Measurements from ENCODE around the gene SENP3. TPM values are rescaled to one million over a fixed set of nuclear protein-coding genes. Genes with fewer than 3 reads are reported as not detected.

Gene SENP3
- total and polyA plus RNA-seq, 2 experiments from 2014 or later = 35.4 to 61.1 TPM

DNA sequence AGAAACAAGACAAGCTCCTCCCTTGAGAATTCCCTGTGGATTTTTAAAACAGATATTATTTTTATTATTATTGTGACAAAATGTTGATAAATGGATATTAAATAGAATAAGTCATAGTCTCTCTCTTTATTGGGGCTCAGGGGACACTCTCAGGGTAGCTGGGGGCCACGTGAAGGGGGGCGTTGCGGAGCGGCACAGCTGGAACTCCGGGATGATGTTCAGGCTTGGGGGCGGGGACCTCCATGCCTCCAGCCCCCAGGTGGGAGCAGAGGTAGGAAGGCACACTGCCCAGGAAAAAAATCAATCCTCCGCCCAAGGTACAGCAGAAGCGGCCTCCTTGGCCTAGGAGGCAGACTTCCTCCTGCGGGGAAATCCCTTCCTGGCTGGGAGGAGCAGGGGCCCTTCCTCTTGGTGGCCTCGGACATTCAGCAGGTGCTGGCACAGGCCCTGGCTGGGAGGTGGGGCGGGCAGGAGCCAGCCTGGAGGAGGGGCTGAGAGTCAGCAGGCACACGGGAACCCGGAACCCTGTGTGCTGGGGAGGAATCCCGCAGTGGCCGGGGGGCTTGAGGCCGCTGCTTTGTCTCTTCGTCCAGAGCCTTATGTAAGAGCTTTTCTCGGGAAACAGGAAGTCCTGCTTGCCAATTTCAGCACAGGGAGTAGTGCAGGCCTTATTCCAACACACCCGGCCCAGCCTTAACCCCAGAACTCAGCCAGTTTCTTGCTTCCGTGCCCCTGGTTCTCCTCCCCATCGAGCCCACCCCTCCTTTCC is 3.8 kb upstream of the SENP3 start:
- no peak for TF ChIP-seq EZH2phosphoT487 (IDR thresholded peaks at IDR 0.05; ENCODE audit: low read depth, severe bottlenecking, unreplicated experiment)
- TF ChIP-seq CTCF (IDR thresholded peaks at IDR 0.05; ENCODE audit: poor library complexity) = no peak
- TF ChIP-seq EZH2 (IDR thresholded peaks at IDR 0.05; ENCODE audit: borderline replicate concordance) = no peak
- Histone ChIP-seq H3K9me2 (replicated peaks; ENCODE audit: insufficient read depth) (no peaks in the 10 kb centered on the region), H3K4me2 (peak overlapping the region; percentile 73), H3K4me3 (no peak overlapping the region), H3K36me3 (replicated peaks; ENCODE audit: insufficient read depth, low read depth) (no peaks in the 10 kb centered on the region), H3K4me1 (ENCODE audit: insufficient read depth) (peaks cover 36% of the 10 kb centered on the region), H3K9me3 (ENCODE audit: low read depth) (no peaks in the 10 kb centered on the region), H3K27me3 (no peaks in the 10 kb centered on the region), H3K79me2 (peaks cover 10% of the 10 kb centered on the region), H2AFZ (peak overlapping the region; percentile 76), H4K20me1 (ENCODE audit: insufficient read depth, poor library complexity, severe bottlenecking) (no peaks in the 10 kb centered on the region), H3K27ac (peak overlapping the region; percentile 92)
- peak; percentile 81 for DNase-seq (ENCODE audit: low spot score)
- 43% methylated on average over 20 of the region's 21 CpGs for WGBS (ENCODE audit: low lambda C conversion rate, missing lambda C conversion rate)

DNA sequence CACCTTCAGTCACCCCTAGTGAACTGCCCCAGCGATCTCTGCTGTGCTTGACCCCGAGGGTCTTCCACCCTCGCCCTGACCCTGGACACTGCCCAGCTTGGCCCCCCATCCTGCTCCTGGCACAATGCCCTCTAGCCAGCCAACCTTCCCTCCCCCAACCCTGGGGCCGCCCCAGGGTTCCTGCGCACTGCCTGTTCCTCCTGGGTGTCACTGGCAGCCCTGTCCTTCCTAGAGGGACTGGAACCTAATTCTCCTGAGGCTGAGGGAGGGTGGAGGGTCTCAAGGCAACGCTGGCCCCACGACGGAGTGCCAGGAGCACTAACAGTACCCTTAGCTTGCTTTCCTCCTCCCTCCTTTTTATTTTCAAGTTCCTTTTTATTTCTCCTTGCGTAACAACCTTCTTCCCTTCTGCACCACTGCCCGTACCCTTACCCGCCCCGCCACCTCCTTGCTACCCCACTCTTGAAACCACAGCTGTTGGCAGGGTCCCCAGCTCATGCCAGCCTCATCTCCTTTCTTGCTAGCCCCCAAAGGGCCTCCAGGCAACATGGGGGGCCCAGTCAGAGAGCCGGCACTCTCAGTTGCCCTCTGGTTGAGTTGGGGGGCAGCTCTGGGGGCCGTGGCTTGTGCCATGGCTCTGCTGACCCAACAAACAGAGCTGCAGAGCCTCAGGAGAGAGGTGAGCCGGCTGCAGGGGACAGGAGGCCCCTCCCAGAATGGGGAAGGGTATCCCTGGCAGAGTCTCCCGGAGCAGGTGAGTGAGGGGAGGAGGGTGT is 3.0 kb upstream of the SENP3 start, which contains the start of gene TNFSF13:
Gene TNFSF13, plus strand, starts transcription at position 207 of the 776 bp plus-strand sequence. Its CDS starts 290 bp downstream, at position 497.
- Histone ChIP-seq H3K79me2 (peaks cover 17% of the 10 kb centered on the region), H2AFZ (peak within 1 kb of the TSS; percentile 76), H3K36me3 (replicated peaks; ENCODE audit: insufficient read depth, low read depth) (no peaks in the 10 kb centered on the region), H3K4me3 (no peak within 1 kb of the TSS), H3K9me2 (replicated peaks; ENCODE audit: insufficient read depth) (no peaks in the 10 kb centered on the region), H3K27ac (peak within 1 kb of the TSS; percentile 92), H3K27me3 (no peaks in the 10 kb centered on the region), H3K9me3 (ENCODE audit: low read depth) (no peaks in the 10 kb centered on the region), H3K4me1 (ENCODE audit: insufficient read depth) (peaks cover 39% of the 10 kb centered on the region), H4K20me1 (ENCODE audit: insufficient read depth, poor library complexity, severe bottlenecking) (no peaks in the 10 kb centered on the region), H3K4me2 (peak within 1 kb of the TSS; percentile 73)
- WGBS (ENCODE audit: low lambda C conversion rate, missing lambda C conversion rate) = 89% methylated on average over 16 of the region's 16 CpGs
- no peak for DNase-seq (ENCODE audit: low spot score)
- no peak for TF ChIP-seq CTCF (IDR thresholded peaks at IDR 0.05; ENCODE audit: poor library complexity)
- TF ChIP-seq EZH2phosphoT487 (IDR thresholded peaks at IDR 0.05; ENCODE audit: low read depth, severe bottlenecking, unreplicated experiment) = no peak
- TF ChIP-seq EZH2 (IDR thresholded peaks at IDR 0.05; ENCODE audit: borderline replicate concordance) = no peak

DNA sequence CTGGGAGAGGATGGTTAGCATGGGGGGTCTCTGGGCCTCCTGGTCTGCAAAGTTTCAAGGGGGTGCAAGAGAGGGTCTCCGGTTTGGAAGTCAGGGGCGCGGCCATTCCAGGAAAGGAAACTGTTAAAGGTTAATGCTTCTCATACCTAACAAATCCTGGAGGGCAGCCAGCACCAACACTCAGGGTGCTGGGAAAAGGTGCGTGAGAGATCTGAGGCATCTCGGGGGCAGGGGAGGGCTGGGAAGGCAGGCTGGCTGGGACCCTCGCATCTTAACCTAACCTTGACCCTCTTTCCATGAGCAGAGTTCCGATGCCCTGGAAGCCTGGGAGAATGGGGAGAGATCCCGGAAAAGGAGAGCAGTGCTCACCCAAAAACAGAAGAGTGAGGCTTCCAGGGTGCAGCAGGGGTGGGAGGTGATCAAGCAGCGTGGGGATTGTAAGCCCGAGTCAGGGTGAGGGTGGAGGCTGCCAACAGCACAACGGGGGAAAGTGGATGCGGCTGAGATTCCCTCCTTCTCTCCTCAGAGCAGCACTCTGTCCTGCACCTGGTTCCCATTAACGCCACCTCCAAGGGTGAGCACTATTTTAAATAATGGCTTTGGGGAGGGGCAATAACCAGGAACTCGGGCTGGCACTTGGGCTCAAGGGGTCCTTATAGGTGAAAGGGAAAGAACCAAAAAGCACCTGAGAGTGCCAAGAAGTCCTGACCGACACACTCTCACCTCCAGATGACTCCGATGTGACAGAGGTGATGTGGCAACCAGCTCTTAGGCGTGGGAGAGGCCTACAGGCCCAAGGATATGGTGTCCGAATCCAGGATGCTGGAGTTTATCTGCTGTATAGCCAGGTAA is 2.2 kb upstream of the SENP3 start:
- Histone ChIP-seq H2AFZ (no peak overlapping the region), H3K4me1 (ENCODE audit: insufficient read depth) (peaks cover 39% of the 10 kb centered on the region)
- DNase-seq (ENCODE audit: low spot score) = no peak

More for the DNA sequence above, 2.2 kb upstream of the SENP3 start:
- Histone ChIP-seq H3K4me2 (peak overlapping the region; percentile 96), H3K4me3 (no peak overlapping the region), H4K20me1 (ENCODE audit: insufficient read depth, poor library complexity, severe bottlenecking) (no peaks in the 10 kb centered on the region), H3K36me3 (replicated peaks; ENCODE audit: insufficient read depth, low read depth) (no peaks in the 10 kb centered on the region), H3K27me3 (no peaks in the 10 kb centered on the region), H3K9me3 (ENCODE audit: low read depth) (no peaks in the 10 kb centered on the region), H3K9me2 (replicated peaks; ENCODE audit: insufficient read depth) (no peaks in the 10 kb centered on the region), H3K27ac (peak overlapping the region; percentile 91), H3K79me2 (peaks cover 26% of the 10 kb centered on the region)
- no peak for TF ChIP-seq EZH2 (IDR thresholded peaks at IDR 0.05; ENCODE audit: borderline replicate concordance)
- TF ChIP-seq EZH2phosphoT487 (IDR thresholded peaks at IDR 0.05; ENCODE audit: low read depth, severe bottlenecking, unreplicated experiment) = no peak
- no peak for TF ChIP-seq CTCF (IDR thresholded peaks at IDR 0.05; ENCODE audit: poor library complexity)
- 82% methylated on average over 15 of the region's 18 CpGs for WGBS (ENCODE audit: low lambda C conversion rate, missing lambda C conversion rate)
